ENCODE results near the gene PRKAG1.

- TF ChIP-seq YY1 (IDR thresholded peaks at IDR 0.05; ENCODE audit: insufficient read depth, insufficient read length) (no peak), ZNF274 (IDR thresholded peaks at IDR 0.05; ENCODE audit: low read depth, low read length) (no peak)
These were observed 36.5 kb upstream of the PRKAG1 start for GRCh38 chr12:49055092-49055491.
